NCI-H526 treated with DMSO at 0.1 percent for 48 hours (cell line): ENCODE measurements around the gene NBEAL2.

ENCODE experiments used
- DNase-seq: peaks from one replicate; lab custom pipeline; 2025; lab: John Stamatoyannopoulos, UW

Gene NBEAL2

GRCh38 chr3:46987743-46988401 is 8.4 kb downstream of the NBEAL2 start:
- no peak for DNase-seq

- DNase-seq, result no peak
Observed at GRCh38 chr3:46988616-46989015, 9.2 kb downstream of the NBEAL2 start.

- DNase-seq, result no peak
Observed at GRCh38 chr3:46989146-46989810, 9.8 kb downstream of the NBEAL2 start.

GRCh38 chr3:46990573-46991374 is 11.3 kb downstream of the NBEAL2 start:
- DNase-seq, result no peak

- no peak for DNase-seq
Observed at GRCh38 chr3:46991406-46992165, 12.1 kb downstream of the NBEAL2 start.

GRCh38 chr3:46992231-46992630 is 12.8 kb downstream of the NBEAL2 start:
- DNase-seq, result no peak

- no peak for DNase-seq
Observed at GRCh38 chr3:46993292-46993691, 13.8 kb downstream of the NBEAL2 start.

GRCh38 chr3:46993986-46994385 is 14.5 kb downstream of the NBEAL2 start:
- DNase-seq, result no peak

GRCh38 chr3:46994801-46995731 is 15.6 kb downstream of the NBEAL2 start:
- no peak for DNase-seq

GRCh38 chr3:46995901-46996562 is 16.6 kb downstream of the NBEAL2 start:
- DNase-seq, result no peak

- no peak for DNase-seq
Observed at GRCh38 chr3:46996689-46997452, 17.4 kb downstream of the NBEAL2 start.

- DNase-seq, result no peak
Observed at GRCh38 chr3:46997453-46998091, 18.1 kb downstream of the NBEAL2 start.

- DNase-seq, result peak; percentile 2
Observed at GRCh38 chr3:46998121-46998851, 18.8 kb downstream of the NBEAL2 start.

GRCh38 chr3:46998852-46999515 is 19.5 kb downstream of the NBEAL2 start:
- no peak for DNase-seq

- no peak for DNase-seq
Observed at GRCh38 chr3:46999516-47000197, 20.2 kb downstream of the NBEAL2 start.

- no peak for DNase-seq
Observed at GRCh38 chr3:47000198-47000815, 20.8 kb downstream of the NBEAL2 start.
